HG03039 (cell line): ENCODE measurements around the gene ZNF23.
"Not testable (repeated sequence)": the region's sequence is repeated elsewhere in the genome, so short reads cannot be mapped to it uniquely, and the experiment has no call there.

Experiments
- ATAC-seq: cut with Tn5 transposase; IDR thresholded peaks from one replicate; pipeline ENCODE4 v1.9.1; 2021; ENCODE audit warnings: mild to moderate bottlenecking, moderate library complexity; ENCODE audit not compliant: unreplicated experiment

ZNF23 gene

GRCh38 chr16:71461686-71462648 lies at the start of gene ZNF23:
Gene ZNF23, minus strand, starts transcription at chr16:71462247. Its CDS starts 5,451 bp downstream, at chr16:71456796.
- peak; percentile 96 for ATAC-seq

GRCh38 chr16:71507061-71507460 lies 45.0 kb upstream of the ZNF23 start:
- no peak for ATAC-seq

- no peak for ATAC-seq
Observed at GRCh38 chr16:71504901-71505300, 42.9 kb upstream of the ZNF23 start.

- ATAC-seq, result not testable (repeated sequence)
Observed at GRCh38 chr16:71504051-71504450, 42.0 kb upstream of the ZNF23 start.

- ATAC-seq, result no peak
Observed at GRCh38 chr16:71501547-71501946, 39.5 kb upstream of the ZNF23 start.

- ATAC-seq, result no peak
Observed at GRCh38 chr16:71500964-71501363, 38.9 kb upstream of the ZNF23 start.

GRCh38 chr16:71499775-71500364 lies 37.8 kb upstream of the ZNF23 start:
- ATAC-seq, result no peak

GRCh38 chr16:71498031-71498430 lies 36.0 kb upstream of the ZNF23 start:
- no peak for ATAC-seq

- no peak for ATAC-seq
Observed at GRCh38 chr16:71493213-71493612, 31.2 kb upstream of the ZNF23 start.

GRCh38 chr16:71492786-71493185 lies 30.7 kb upstream of the ZNF23 start:
- no peak for ATAC-seq

GRCh38 chr16:71491054-71491453 lies 29.0 kb upstream of the ZNF23 start:
- no peak for ATAC-seq

GRCh38 chr16:71490361-71490760 lies 28.3 kb upstream of the ZNF23 start:
- no peak for ATAC-seq

GRCh38 chr16:71489122-71489521 lies 27.1 kb upstream of the ZNF23 start, which contains the start of gene ZNF19:
Gene ZNF19, minus strand, starts transcription at chr16:71489324. Its CDS starts 7,210 bp downstream, at chr16:71482114.
- no peak for ATAC-seq

GRCh38 chr16:71484006-71484893 lies 22.2 kb upstream of the ZNF23 start:
- ATAC-seq, result peak; percentile 80

- ATAC-seq, result no peak
Observed at GRCh38 chr16:71482569-71482968, 20.5 kb upstream of the ZNF23 start.

GRCh38 chr16:71480956-71481355 lies 18.9 kb upstream of the ZNF23 start:
- no peak for ATAC-seq

- ATAC-seq, result no peak
Observed at GRCh38 chr16:71479420-71479819, 17.4 kb upstream of the ZNF23 start.

GRCh38 chr16:71476457-71477124 lies 14.5 kb upstream of the ZNF23 start:
- no peak for ATAC-seq

- no peak for ATAC-seq
Observed at GRCh38 chr16:71474864-71475263, 12.8 kb upstream of the ZNF23 start.

- no peak for ATAC-seq
Observed at GRCh38 chr16:71473891-71474290, 11.8 kb upstream of the ZNF23 start.
